Liver (tissue), 3 donors: Measurements from ENCODE around the gene FOXS1.

ENCODE experiments used
- FOXA1 ChIP-seq: IDR thresholded peaks from 2 replicates; pipeline ENCODE4 v1.6.1; 2016; ENCODE audit warnings: antibody characterized with exemption
- GABPA ChIP-seq, 2 donors: IDR thresholded peaks in 1 of 2; conservative IDR thresholded peaks in 1 of 2; 2 replicates each; pipeline ENCODE4 v1.6.1; 2016; ENCODE audit warnings: antibody characterized with exemption in 2 of 2, mild to moderate bottlenecking in 1 of 2, moderate library complexity in 1 of 2
- JUND ChIP-seq, 2 donors: IDR thresholded peaks; 2 replicates each; pipeline ENCODE4 v1.6.1; 2016; ENCODE audit warnings: antibody characterized with exemption in 2 of 2
- RAD21 ChIP-seq, 2 donors: IDR thresholded peaks; 2 replicates each; pipeline ENCODE4 v1.6.1; 2016; ENCODE audit warnings: antibody characterized with exemption in 2 of 2, mild to moderate bottlenecking in 2 of 2
- RXRA ChIP-seq, 2 donors: IDR thresholded peaks; 2 replicates each; pipeline ENCODE4 v1.6.1; 2017 to 2018; ENCODE audit warnings: antibody characterized with exemption in 2 of 2, mild to moderate bottlenecking in 1 of 2
- SP1 ChIP-seq: IDR thresholded peaks from 2 replicates; pipeline ENCODE4 v1.6.1; 2018; ENCODE audit warnings: antibody characterized with exemption, mild to moderate bottlenecking
- TAF1 ChIP-seq: conservative IDR thresholded peaks from 2 replicates; pipeline ENCODE4 v1.6.1; 2016; ENCODE audit warnings: antibody characterized with exemption, mild to moderate bottlenecking
- YY1 ChIP-seq: IDR thresholded peaks from 2 replicates; pipeline ENCODE4 v1.6.1; 2016; ENCODE audit warnings: antibody characterized with exemption, mild to moderate bottlenecking
- TF ChIP-seq, protein P1 (sequence below): fragments of 150-350 bp; IDR thresholded peaks from 2 replicates; pipeline ENCODE4 v1.5.1; 2017; ENCODE audit warnings: improper control_type of control experiment, low read depth, low read length; ENCODE audit not compliant: missing input control
- TF ChIP-seq, protein P2 (sequence below): IDR thresholded peaks from 2 replicates; pipeline ENCODE4 v1.6.1; 2016; ENCODE audit warnings: antibody characterized with exemption, mild to moderate bottlenecking
- donor health status: healthy.
- donor health status: healthy.

DNA sequence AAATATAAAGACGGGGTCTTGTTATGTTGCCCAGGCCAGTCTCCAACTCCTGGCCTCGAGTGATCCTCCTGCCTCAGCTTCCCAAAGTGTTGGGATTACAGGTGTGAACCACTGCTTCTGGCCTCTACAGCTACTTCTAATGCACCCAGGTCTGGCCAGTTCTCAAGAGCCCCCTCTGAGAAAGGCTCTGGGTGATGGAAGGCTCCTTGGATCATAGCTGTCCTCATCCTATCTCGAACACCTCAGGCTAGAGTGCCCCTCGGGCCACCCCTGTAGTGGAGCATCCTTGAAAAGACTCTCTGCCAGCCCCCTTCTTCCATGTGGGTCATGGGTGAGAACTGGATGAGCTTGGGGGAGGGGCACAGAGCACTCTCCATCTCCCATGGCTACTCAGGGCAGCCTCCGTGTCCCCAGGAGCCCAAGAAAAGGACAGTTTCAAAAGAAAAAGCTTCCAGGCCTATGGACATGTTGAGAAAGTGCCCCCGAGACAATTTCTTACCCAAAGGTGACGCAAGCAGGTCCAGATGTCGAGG is 27.0 kb downstream of the FOXS1 start:
- TF ChIP-seq, protein P1, sequence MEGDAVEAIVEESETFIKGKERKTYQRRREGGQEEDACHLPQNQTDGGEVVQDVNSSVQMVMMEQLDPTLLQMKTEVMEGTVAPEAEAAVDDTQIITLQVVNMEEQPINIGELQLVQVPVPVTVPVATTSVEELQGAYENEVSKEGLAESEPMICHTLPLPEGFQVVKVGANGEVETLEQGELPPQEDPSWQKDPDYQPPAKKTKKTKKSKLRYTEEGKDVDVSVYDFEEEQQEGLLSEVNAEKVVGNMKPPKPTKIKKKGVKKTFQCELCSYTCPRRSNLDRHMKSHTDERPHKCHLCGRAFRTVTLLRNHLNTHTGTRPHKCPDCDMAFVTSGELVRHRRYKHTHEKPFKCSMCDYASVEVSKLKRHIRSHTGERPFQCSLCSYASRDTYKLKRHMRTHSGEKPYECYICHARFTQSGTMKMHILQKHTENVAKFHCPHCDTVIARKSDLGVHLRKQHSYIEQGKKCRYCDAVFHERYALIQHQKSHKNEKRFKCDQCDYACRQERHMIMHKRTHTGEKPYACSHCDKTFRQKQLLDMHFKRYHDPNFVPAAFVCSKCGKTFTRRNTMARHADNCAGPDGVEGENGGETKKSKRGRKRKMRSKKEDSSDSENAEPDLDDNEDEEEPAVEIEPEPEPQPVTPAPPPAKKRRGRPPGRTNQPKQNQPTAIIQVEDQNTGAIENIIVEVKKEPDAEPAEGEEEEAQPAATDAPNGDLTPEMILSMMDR: no peak
- TF ChIP-seq FOXA1 (no peak), SP1 (no peak), JUND (IDR thresholded peaks at IDR 0.05) (no peak), TAF1 (no peak), RAD21 (IDR thresholded peaks at IDR 0.05) (no peak), YY1 (no peak), GABPA (IDR thresholded peaks at IDR 0.05 in 1 of 2, conservative IDR thresholded peaks at IDR 0.05 in 1 of 2) (no peak), RXRA (IDR thresholded peaks at IDR 0.05) (no peak)
- TF ChIP-seq, protein P2, sequence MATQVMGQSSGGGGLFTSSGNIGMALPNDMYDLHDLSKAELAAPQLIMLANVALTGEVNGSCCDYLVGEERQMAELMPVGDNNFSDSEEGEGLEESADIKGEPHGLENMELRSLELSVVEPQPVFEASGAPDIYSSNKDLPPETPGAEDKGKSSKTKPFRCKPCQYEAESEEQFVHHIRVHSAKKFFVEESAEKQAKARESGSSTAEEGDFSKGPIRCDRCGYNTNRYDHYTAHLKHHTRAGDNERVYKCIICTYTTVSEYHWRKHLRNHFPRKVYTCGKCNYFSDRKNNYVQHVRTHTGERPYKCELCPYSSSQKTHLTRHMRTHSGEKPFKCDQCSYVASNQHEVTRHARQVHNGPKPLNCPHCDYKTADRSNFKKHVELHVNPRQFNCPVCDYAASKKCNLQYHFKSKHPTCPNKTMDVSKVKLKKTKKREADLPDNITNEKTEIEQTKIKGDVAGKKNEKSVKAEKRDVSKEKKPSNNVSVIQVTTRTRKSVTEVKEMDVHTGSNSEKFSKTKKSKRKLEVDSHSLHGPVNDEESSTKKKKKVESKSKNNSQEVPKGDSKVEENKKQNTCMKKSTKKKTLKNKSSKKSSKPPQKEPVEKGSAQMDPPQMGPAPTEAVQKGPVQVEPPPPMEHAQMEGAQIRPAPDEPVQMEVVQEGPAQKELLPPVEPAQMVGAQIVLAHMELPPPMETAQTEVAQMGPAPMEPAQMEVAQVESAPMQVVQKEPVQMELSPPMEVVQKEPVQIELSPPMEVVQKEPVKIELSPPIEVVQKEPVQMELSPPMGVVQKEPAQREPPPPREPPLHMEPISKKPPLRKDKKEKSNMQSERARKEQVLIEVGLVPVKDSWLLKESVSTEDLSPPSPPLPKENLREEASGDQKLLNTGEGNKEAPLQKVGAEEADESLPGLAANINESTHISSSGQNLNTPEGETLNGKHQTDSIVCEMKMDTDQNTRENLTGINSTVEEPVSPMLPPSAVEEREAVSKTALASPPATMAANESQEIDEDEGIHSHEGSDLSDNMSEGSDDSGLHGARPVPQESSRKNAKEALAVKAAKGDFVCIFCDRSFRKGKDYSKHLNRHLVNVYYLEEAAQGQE: no peak
